Caki2 (cell line): ENCODE measurements around the gene DMKN. TPM values are rescaled to one million over a fixed set of nuclear protein-coding genes. Genes with fewer than 3 reads are reported as not detected.
A peak's percentile ranks its signal among the peaks of the same experiment; 100 is the strongest.
"Not testable (repeated sequence)": the region's sequence is repeated elsewhere in the genome, so short reads cannot be mapped to it uniquely, and the experiment has no call there.

ENCODE experiments used
- DNase-seq: peaks from one replicate; pipeline ENCODE4 v3.0.0-alpha.2; 2015; ENCODE audit warnings: low read depth
- in situ Hi-C: cut with HindIII; loops from 2 replicates; pipeline ENCODE4 v1.10.0; 2016; ENCODE audit warnings: low sequenced_read_pairs, low pct_unique_long_range_greater_than_20kb, mixed read lengths
- total RNA-seq: library from RNA; depleted of rRNA; stranded (reverse); fragments of >200 nt; shearing (Covaris generic); gene quantifications from 2 replicates; pipeline ENCODE4 v1.2.3, GENCODE V29; 2014; ENCODE audit warnings: low replicate concordance

DMKN gene
- total RNA-seq, 1 experiment from 2014 or later, result not detected

DNA sequence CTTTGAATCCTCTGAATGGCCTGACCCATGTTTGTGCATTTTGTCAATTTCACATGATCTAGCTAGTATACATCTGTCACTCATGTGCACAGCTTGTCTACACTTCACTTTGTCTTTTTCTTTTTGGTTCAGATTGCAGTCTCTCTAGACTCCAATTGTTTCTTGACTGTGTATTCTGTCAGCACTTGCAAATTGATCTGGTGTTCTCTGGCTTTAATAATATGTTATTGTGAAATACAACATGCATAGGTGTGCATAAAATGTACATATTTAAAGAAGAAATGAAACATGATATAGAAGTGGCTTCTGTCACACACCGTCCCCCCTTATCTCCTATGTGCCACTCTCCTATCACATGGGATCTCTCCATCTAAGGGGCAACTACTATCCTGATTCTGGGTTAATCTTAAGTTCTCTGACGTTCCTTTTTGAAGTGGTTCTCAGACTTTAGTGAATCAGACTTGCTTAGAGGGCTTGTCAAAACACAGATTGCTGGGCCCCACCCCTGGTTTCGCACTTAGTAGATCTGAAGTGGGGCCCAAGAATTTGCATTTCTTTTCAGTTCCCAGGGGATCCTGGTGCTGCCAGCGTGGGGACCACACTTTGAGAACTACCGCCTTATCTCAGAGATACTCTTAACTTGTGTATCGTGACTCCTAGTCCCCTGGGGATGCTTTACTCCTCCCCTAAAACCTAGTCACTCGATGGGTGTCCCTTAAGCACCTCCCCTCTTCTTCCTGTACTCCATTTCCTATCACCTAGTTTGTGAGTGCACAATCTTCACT lies 29.0 kb downstream of the DMKN start:
- no peak for DNase-seq
- in situ Hi-C loops, result no loop called here

DNA sequence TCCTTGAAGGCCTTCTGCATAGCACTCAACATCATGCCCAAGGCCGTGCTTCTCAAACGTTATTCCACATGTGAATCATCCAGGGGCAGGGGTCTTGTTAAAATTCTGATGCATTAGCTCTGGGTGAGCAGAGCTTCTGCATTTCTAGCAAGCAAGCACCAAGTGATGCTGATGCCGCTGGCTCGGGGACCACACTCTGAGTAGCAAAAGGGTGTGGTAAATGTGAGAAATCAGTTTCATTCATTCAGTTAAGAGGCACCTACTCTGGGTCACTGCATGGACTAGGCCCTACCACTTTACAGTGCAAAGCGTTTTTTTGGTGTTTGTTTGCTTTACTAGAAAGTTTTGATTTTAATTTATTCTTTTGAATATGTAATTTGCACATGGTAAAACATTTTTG lies 30.4 kb downstream of the DMKN start:
- in situ Hi-C loops, result no loop called here
- no peak for DNase-seq

DNA sequence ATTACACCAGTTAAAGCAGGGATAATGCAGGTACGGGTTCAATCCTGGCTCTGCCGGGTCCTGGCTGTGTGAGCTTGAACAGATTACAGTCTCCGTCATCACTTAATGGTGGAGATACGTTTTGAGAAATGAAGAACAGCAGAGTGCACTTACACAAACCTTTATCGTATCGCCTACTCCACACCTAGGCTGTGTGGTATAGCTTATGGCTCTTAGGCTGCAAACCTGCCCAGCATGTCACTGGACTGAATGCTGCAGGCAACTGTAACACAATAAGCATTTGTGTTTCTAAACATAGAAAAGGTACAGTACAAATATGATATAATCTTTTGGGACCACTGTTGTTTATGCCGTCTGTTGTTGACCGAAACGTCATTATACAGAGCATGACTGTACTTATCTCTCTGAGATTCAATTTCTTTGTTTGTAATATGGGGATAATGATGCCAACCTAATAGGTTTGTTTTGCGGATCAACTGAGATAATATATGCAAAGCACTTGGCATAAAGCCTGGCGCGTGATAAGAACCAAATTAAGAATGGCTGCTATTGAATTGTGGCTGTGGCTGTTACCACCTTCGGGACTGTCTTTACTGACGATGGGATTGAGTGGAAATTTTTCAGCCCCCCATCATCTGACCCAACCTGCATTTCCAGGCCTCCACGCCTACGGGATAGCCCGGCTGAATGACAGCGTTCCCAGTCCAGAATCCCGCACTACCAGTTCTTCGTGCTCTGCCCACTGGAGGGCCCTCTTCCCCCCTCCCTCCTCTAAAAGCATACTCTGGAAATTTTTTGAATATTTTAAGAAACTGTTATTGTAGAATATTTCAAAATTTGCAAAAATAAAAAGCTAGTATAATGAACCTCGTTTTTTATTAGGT lies 34.4 kb downstream of the DMKN start:
- no peak for DNase-seq
- in situ Hi-C loops, result no loop called here

DNA sequence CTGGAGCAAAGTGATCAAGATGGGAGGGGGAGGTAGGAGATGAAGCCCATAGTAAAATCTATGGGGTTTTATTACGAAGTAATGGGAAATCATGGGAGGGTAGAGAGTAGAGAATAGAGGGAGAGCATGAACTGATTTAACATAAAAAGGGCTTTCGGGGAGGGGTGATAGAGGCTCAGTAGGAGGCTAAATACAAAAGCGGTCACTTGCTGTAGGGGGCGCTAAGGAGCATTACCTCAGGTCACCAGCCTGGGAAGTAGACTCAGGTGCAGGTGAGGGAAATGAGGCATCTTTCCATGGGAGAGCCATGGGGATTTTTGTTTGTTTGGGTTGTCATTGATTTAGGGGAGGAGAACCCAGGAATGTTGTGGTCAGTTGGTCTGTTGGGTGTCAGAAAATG lies 37.3 kb downstream of the DMKN start:
- DNase-seq, result no peak
- in situ Hi-C loops, result no loop called here

DNA sequence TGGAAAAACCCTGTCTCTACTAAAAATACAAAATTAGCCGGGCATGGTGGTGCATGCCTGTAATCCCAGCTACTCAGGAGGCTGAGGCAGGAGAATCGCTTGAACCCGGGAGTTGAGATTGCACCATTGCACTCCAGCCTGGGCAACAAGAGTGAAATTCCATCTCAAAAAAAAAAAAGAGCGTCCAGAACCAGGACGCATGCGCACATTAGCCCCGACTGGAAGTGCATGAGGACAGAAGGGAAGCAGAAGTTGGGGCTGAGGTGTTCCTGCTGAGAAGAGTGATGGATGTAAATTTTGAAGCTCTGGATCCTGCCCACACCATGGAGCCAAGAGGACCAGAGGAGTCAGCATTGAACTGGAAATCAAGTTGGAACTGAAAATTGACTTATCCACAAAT lies 38.9 kb downstream of the DMKN start:
- in situ Hi-C loops, DNase-seq: not testable (repeated sequence)

DNA sequence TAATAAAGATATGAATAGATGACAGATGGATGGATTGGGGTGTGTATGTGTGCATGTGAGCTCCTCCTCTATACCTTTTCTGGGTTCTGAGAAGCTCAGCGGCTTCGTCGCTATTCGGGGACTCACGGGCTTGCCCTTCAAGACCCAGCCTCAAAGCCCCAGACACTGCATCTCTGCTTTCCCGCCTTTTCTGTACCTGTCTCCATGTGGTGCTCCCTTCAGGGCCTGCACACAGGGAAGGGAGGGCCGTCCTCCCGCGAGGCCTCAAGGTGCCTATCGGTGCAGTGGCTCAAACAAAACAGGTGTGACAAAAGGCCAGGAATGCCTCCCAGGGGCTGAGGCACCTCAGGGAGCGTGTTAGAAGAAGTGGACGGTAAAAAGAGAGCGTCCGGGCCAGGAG lies 39.3 kb downstream of the DMKN start:
- no peak for DNase-seq
- in situ Hi-C loops, result no loop called here

DNA sequence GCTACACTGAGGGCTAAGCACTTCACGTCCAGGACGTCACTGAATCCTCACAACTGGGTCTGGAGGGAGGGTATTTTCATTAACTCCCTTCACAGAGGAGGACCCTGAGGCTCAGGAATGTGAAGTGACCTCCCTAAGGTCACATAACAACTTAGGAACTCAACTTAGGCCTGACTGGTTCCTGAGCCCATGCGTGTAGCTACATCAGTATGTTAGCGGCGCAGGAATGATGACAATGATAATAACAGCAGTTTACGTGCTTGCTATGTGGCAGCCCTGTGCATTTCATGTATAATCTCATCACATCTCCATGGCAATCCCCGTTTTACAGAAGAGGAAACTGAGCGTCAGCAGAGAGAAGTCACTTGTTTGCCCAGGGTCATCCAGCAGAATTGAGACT lies 41.5 kb downstream of the DMKN start:
- DNase-seq, result no peak
- in situ Hi-C loops, result no loop called here

DNA sequence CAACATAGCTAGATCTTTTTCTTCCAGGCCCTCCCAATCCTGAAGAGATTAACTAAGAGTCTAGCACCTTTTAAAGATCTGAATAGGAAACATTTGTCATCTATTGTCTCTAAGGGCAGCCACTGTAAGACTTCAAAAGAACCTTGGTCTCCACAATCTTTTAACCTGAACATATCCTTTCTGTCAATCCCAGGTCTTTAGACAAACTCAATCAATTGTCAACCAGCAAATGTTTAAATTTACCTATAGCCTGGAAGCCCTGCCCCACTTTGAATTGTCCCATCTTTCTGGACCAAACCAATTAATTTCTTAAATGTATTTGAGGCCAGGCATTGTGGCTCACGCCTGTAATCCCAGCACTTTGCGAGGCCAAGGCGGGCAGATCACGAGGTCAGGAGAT lies 42.4 kb downstream of the DMKN start:
- DNase-seq, in situ Hi-C loops: not testable (repeated sequence)

DNA sequence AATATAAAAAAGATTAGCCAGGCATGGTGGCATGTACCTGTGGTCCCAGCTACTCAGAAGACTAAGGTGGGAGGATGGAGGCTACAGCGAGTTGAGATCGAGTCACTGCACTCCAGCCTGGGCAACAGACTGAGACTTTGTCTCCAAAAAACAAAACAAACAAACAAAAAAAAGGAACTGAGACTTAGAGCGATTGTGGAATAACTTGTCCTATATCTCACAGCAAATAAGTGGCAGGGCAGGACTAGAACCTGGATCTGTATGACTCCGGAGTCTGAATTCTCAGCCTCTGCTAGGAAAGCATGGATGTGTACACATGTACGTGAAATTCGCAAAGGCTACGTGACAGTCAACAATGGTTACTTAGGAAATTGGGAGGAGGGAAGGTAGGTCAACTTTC lies 43.3 kb downstream of the DMKN start:
- no peak for DNase-seq
- in situ Hi-C loops, result no loop called here

DNA sequence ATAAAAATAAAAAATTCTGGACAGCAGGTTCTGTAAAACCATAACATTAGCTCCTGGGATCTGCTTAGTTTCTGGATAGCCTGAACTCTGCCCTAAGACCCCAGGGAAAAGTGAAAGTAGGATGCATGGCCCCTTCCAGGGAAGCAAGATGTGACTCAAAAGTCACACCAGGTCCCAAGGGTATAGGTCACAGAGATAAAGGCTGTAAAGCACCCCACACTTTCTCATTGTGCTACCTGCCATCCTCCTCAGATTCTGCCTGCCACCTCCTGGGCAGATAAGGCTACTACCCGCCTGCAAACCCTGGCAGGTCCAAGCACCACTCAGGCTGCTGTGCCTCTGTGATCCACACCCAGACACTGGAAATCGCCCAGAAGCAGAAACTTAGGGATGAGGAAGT lies 44.8 kb downstream of the DMKN start:
- peak; percentile 46 for DNase-seq
- in situ Hi-C loops, result no loop called here

DNA sequence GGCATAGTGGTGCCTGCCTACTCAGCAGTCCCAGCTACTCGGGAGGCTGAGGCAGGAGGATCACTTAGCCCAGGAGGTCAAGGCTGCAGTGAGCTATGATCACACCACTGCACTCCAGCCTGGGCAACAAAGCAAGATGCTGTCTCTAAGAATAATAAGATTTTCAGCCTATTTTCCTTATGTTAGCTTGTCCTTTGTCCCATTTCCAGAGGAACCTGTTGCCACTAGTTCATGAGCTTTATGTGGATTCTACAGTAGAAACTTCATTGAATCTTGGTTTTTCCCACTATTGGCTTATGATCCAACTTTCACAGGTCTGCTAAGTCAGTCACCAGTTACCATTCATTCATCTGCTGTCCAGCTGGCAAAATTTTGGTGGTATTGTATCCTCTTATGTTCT lies 47.2 kb downstream of the DMKN start:
- in situ Hi-C loops, result no loop called here

DNA sequence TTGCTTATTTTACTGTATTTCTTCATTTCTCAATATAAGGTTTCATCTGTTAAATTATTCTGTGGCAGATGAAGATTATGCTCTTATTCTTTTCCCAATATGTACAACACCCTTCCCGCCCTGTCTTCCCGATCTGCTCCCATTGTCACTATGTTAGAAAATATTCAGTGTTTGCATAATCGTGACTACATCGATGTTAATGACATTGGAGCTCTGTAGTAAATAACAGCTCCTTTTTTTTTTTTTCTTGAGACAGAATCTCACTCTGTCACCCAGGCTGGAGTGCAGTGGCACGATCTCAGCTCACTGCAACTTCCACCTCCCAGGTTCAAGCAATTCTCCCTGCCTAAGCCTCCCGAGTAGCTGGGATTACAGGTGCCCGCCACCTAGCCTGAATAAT lies 50.5 kb downstream of the DMKN start:
- DNase-seq, in situ Hi-C loops: not testable (repeated sequence)

More for the DNA sequence above, 47.2 kb downstream of the DMKN start:
- DNase-seq, result no peak

DNA sequence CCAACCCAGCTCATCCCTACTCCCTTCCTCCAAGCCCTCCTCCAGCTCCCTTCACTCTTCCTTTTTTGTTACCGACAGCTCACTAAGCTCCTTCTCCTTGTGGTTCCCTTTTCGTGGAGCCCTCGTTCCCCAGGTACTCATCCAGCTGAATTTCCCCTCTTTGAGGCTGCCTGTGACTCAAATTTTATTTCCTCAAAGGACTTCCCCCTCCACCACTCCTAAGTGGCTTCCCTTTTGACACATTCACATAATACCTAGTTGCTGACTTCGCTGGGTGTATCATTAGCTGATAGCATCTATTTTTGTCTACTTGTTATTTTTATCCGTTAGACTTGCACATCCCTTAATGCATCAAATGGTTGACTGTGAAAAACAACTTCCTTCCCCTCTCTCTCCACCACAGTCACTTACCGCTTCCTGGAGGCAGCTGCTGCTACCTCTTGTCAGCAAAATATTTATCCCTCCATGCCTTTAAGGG lies 50.9 kb downstream of the DMKN start:
- in situ Hi-C loops, result no loop called here

DNA sequence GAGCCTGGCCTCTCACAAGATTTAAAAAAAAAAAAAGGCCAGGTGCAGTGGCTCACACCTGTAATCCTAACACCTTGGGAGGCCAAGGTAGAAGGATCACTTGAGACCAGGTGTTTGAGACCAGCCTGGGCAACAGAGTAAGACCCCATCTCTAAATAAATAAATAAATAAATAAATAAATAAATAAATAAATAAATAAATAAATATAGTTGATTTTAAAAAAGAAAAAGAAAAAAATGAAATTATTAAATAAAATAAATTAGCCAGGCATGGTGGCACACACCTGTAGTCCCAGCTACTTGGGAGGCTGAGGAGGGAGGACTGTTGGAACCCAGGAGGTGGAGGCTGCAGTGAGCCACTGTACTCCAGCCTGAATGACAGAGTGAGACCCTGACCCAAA lies 51.7 kb downstream of the DMKN start:
- in situ Hi-C loops, result not testable (repeated sequence)

More for the DNA sequence above, 50.9 kb downstream of the DMKN start:
- DNase-seq, result no peak

DNA sequence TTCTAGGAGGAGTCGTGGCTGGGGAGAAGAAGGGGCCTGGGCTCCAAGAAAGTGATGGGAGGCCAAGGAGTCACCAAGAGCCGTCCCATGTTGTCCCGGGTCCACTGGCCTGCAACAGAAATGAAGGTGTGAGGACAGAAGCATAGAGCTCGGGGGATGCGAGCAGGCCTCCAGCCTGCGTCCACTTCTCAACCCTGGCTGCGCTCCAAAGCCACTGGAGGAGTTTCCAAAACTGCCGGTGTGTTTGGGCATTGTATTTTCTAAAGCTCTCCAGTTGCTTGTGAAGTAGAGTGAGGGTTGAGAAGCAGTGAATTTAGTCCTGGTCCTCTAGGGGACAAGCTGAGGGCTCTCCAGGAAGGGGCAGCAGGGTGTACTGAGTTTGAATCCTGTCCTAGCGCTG lies 52.4 kb downstream of the DMKN start:
- in situ Hi-C loops, result no loop called here
- no peak for DNase-seq

More for the DNA sequence above, 51.7 kb downstream of the DMKN start:
- not testable (repeated sequence) for DNase-seq

DNA sequence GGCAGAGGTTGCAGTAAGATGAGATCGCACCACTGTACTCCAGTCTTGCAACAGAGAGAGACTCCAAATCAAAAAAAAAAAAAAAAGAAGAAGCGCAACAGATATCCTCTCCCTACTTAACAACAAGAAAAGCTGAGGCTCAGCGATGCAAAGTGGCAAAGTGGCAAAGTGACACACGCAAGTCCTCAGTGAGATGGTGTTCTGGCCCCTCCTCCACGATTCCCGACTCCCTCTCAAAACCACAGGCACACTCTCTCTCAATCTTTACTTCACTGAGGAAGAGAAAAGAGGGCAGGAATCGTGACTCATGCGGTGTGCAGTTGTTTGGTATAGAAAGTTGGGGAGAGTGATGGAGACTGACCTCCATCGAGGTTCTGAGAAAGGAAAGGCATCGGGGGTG lies 52.8 kb downstream of the DMKN start:
- no peak for DNase-seq
- in situ Hi-C loops, result no loop called here

DNA sequence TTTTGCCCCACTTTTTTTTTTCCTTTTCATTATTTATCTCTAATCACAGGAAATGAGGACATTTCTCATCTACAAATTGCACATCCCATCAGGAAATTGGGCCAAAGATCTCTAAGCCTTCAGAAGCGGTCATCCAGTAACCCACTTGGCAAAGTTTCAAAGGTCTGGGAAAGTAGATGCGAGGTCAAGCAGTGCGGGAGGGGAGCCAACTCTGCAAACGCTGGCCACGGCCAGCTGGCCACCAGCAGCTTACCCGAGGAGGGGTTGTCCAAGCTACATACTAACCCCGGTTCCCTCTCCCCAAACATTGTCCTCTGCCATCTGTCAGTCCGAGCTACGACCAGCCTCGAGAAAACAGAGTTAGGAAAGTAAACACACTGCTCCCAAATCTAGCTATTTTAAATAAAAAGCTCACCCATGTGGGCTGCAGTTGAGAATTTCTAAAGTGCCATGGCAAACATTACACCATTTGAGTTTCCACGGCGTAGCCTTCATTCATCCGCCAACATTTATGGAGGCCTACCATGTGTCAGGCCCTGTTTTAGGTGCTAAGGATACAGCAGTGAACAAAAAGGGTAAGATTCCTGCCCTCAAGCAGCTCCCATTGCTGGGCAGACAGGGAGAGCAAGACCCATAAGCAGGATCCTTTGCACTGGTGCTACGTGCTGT lies 53.9 kb downstream of the DMKN start:
- in situ Hi-C loops, result no loop called here
- DNase-seq, result no peak

DNA sequence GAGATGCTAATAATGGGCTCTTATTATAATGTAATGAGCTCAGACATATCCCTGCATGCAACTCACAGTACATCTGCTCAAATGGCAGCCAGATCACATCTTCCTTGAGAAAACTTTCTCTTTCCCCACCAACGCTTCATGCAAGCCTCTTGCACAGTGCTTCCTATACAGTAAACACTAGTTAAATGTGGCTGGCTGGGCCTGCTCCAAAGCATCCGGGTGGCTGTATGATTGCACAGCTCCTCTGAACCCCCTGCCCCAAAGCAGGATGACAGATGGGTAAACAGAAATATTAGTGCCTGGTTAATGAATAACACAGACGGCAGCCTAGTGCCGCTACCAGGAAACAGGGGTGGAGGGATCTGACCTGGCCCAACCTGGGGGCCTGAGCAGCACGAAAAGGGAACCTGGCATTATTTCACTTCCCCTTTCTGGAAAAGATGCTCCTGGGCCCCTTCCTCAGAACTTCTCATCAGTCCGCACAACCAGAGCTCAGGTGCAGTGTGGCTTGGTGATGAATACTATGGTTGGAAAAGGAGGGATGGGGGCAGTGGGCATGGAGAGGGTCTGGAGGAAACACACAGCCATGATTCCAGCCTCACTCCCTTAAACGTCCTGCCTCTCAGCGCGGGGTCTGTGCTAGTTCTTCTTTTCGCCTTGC lies 54.6 kb downstream of the DMKN start:
- no peak for DNase-seq
- in situ Hi-C loops, result no loop called here
